ENCODE results near the gene ASTN1.

The ASTN1 gene

DNA sequence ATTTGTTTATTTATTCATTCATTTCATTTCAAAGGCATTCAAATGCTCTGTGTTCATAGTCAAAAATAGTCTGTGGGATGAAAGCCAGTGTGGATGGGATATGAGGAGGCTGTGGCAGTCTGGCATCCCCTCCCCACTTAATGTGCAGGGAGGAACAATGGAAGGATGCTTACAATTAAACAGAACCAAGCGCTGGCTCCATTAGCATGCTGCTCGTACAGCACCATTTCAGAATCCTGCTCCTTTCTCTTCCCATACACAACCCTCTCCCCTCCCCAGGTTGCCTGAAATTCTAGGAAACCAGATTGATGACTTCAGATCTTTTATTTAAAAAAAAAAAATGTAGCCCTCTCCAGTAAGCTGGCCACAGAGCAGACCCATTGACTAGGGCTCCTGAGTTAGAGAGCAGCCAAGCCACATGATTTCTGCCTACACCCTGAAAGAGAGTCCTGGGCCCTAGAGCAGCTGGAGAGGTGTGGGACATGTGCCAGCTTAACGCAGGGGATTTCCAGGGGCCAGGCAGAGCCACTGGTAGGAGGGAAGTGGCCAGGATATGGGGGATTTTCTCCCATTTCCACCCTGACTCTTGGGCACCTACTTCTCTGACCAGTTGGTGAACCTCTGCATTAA lies 205.2 kb downstream of the ASTN1 start:
- ChIA-PET POLR2A (ENCODE audit: low non-redundant PET) (no interaction called here), CTCF (interaction anchor here (0.7 kb wide), 1 partner anchor 20 kb away, joined by 4 read pairs; no protein-coding TSS in a partner anchor)
- no peak for TF ChIP-seq CTCF (conservative IDR thresholded peaks at IDR 0.05; ENCODE audit: low read depth)
- DNase-seq (ENCODE audit: low spot score): no peak
- H3K27ac ChIP-seq: no peak overlapping the region

DNA sequence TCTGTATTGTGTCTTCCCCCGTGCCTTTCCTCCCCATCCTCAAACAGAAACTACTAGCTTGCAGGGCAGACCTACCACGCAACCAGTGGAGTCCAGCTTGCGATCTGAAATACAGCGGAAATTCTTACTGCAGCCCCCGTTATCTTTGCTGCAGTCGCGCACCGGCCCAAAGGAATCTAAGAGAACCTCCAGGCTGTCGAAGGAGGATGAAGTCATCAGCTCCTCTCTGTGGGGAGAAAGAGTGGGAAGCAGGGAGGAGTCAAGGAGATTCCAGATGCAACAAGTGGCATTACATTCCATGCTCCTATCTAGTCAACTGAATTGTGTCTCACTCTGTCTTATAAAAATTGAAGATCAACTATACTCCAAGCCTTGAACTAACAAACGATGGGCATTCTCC lies 206.9 kb downstream of the ASTN1 start:
- no peak overlapping the region for H3K27ac ChIP-seq
- DNase-seq (ENCODE audit: low spot score): no peak
- CTCF ChIA-PET: interaction anchor here (0.7 kb wide), 1 partner anchor 12 kb away, joined by 3 read pairs; no protein-coding TSS in a partner anchor
- POLR2A ChIA-PET (ENCODE audit: low non-redundant PET): no interaction called here
- no peak for TF ChIP-seq CTCF (conservative IDR thresholded peaks at IDR 0.05; ENCODE audit: low read depth)

GRCh38 chr1:176954242-176954641 lies 210.3 kb downstream of the ASTN1 start:
- ChIA-PET CTCF (no interaction called here), POLR2A (ENCODE audit: low non-redundant PET) (no interaction called here)
- DNase-seq (ENCODE audit: low spot score): no peak
- no peak overlapping the region for H3K27ac ChIP-seq
- no peak for TF ChIP-seq CTCF (conservative IDR thresholded peaks at IDR 0.05; ENCODE audit: low read depth)

DNA sequence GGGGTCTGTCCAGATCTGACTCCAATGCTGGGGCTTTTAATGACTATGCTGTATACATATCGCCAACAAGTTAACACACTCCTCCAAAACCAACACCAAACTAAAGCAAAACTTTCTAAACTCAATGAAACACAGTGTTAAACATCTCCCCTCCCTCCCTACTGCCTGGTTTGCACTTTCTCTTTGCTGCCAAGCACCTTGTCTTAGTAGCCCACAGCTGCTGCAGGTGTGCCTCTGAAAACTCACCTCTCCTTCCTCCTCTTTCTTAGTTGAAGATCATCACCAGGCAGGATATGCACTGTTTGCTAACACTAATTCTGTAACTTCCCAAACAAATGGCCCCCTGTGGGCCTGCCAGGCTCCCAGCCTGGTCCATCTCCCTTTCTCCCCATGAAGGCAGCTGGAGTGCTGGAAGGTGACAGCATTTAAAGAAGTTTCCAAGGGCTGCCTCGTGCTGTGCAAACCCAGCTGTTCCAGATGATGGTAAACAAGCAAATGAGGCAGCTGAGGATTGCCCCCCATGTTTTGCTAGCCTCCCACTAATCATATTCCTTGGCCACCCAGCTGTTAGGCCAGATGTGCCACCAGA lies 213.7 kb downstream of the ASTN1 start:
- DNase-seq (ENCODE audit: low spot score): no peak
- H3K27ac ChIP-seq: no peak overlapping the region
- ChIA-PET CTCF (interaction anchor here (0.6 to 0.7 kb wide), 3 partner anchors 405 to 1706 kb away, joined by 3 to 4 read pairs (median 3); no protein-coding TSS in a partner anchor), POLR2A (ENCODE audit: low non-redundant PET) (no interaction called here)
- TF ChIP-seq CTCF (conservative IDR thresholded peaks at IDR 0.05; ENCODE audit: low read depth): no peak

GRCh38 chr1:176949033-176949662 lies 215.4 kb downstream of the ASTN1 start:
- H3K27ac ChIP-seq: no peak overlapping the region
- no peak; the same call in 1 of the 2 replicates for TF ChIP-seq CTCF (conservative IDR thresholded peaks at IDR 0.05; ENCODE audit: low read depth)
- POLR2A ChIA-PET (ENCODE audit: low non-redundant PET): no interaction called here
- DNase-seq (ENCODE audit: low spot score): peak; percentile 20
- CTCF ChIA-PET: interaction anchor here (0.5 to 1.0 kb wide), 2 partner anchors 473 to 872 kb away, joined by 3 read pairs; no protein-coding TSS in a partner anchor

DNA sequence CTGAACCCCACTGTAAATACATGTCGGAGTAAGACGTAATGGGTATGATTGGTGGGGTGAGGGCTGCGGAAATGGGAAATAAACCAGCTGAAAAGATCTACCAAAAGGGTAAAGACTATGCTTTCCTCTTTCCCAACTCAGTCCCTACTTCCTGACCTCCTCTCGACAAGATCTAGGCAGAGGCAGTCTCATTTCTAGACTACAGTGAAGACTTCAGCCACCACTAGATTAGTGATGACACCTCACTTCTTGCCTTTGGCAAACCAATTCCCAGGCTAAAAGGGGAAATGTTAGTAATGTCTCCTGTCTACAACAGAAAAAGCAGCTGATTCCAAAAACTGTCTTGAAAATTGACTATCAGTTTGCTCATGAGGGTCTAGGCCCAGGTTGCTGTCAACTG lies 219.9 kb downstream of the ASTN1 start:
- H3K27ac ChIP-seq: no peak overlapping the region
- CTCF ChIA-PET: no interaction called here
- POLR2A ChIA-PET (ENCODE audit: low non-redundant PET): no interaction called here
- DNase-seq (ENCODE audit: low spot score): no peak
- no peak for TF ChIP-seq CTCF (conservative IDR thresholded peaks at IDR 0.05; ENCODE audit: low read depth)

Measured in RWPE1 (cell line).